HAP-1 (cell line): ENCODE results near the gene ABHD12.

ENCODE experiments used
- DNase-seq, 2 experiments: peaks; one replicate each; pipeline ENCODE4 v3.0.0-alpha.2; 2016 to 2020; ENCODE audit warnings: low spot score in 2 of 2
- H3K27me3 ChIP-seq: fragments of 250-450 bp; sonication (Bioruptor Pico); 2 replicates; pipeline ENCODE4 v1.5.1; 2020; ENCODE audit warnings: low read depth, mild to moderate bottlenecking, moderate library complexity
- H3K36me3 ChIP-seq: fragments of 250-450 bp; sonication (Bioruptor Pico); replicated peaks from 2 replicates; pipeline ENCODE4 v1.5.1; 2020; ENCODE audit warnings: mild to moderate bottlenecking
- H3K4me1 ChIP-seq: fragments of 250-450 bp; sonication (Bioruptor Pico); 2 replicates; pipeline ENCODE4 v1.5.1; 2020; ENCODE audit warnings: mild to moderate bottlenecking
- H3K4me3 ChIP-seq: fragments of 250-450 bp; sonication (Bioruptor Pico); 2 replicates; pipeline ENCODE4 v1.5.1; 2020; ENCODE audit warnings: mild to moderate bottlenecking, moderate library complexity
- H3K9me3 ChIP-seq: fragments of 250-450 bp; sonication (Bioruptor Pico); 2 replicates; pipeline ENCODE4 v1.5.1; 2020; ENCODE audit warnings: mild to moderate bottlenecking, moderate library complexity
- in situ Hi-C: fragments of 300-500 bp; cut with MboI; formaldehyde crosslinking; loops from 3 replicates; pipeline ENCODE4 v1.14.3; 2020; ENCODE audit warnings: low sequenced_read_pairs, inconsistent platforms, mixed read lengths

The ABHD12 gene

DNA sequence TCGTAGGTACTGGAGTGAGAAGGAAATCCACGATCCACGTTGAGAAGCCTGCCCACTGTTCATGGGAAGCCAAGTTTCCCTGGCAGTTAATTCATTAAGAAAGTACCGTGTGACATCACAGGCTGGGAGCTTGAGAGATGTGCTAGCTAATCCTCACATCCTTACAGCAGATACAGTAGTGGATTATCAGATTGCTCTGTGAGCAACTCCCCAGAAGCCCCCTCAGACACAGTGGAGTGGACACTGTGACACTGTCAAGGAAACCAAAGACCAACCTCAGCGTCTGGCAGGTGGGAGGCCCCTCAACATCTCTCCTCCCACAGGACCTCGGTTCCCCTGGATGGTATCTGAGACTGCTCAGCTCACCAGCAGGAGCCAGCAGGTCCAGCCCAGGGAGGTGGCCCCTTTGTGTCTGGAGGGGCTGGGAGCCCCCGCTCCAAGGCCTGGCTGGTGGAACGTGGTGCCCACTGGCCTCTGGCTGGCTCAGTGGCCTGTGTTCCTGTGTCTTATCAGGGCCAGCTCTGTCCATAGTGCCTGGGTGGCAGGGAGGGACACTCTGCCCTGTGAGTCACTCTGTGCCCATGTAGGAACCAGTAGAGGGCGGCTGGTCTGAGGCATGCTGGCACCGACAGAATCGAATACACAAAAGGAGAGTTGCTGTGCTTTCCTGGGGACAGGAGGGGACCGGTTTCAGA lies 135.5 kb downstream of the ABHD12 start:
- Histone ChIP-seq H3K4me1 (peaks cover 18% of the 10 kb centered on the region), H3K4me3 (no peak overlapping the region), H3K27me3 (no peaks in the 10 kb centered on the region), H3K36me3 (peaks cover 7% of the 10 kb centered on the region), H3K9me3 (no peaks in the 10 kb centered on the region)
- no peak for DNase-seq
- in situ Hi-C loops, result no loop called here

DNA sequence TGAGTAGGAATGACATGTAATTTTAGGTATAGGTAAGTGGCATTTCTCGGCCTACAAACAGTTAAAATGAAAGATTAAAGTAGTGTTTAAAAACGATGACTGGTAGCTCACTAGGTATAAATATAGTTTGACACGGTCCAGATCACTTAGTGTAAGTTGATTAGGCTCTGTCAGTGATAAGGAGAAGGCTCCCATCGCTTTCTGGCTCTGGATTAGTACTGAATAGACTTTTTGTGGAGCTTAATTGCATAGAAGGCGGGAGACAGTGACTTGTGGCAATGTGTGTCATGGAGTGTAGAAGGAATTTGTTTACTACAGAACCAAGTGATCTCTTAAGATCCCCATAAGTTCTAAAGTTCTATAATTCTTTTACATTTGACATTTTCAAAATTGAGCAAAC lies 136.1 kb downstream of the ABHD12 start:
- Histone ChIP-seq H3K36me3 (peaks cover 1% of the 10 kb centered on the region), H3K4me1 (peaks cover 22% of the 10 kb centered on the region), H3K9me3 (no peaks in the 10 kb centered on the region), H3K27me3 (no peaks in the 10 kb centered on the region), H3K4me3 (no peak overlapping the region)
- no peak for DNase-seq
- in situ Hi-C loops, result no loop called here

DNA sequence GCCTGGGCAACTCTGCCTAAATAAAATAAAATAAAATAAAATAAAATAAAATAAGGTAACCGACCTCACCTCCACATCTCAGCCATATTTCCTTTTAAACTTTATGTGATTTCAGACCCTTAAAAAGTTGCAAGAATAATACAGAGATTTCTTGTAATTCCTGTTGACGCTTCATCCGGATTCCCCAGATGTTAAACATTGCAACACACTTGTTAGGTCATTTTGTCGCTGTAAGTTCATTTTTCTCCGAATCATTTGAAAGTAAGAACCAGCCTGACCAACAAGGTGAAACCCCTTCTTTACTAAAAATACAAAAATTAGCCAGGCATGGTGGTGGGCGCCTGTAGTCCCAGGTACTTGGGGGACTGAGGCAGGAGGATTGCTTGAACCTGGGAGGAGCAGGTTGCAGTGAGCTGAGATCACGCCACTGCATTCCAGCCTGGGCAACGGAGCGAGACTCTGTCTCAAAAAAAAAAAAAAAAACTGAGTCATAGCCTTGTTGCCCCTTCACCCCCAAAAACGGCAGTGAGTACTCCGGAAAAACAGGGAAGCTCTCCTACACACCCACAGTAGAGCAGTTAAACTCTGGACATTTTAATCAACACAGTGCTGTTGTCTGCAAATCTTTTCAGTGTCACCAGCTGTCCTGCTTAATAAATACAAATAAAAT lies 136.9 kb downstream of the ABHD12 start:
- no peak overlapping the region for H3K4me3 ChIP-seq
- H3K36me3 ChIP-seq, result no peaks in the 10 kb centered on the region; the same call in 1 of the 2 replicates
- H3K9me3 ChIP-seq, result no peaks in the 10 kb centered on the region
- no peaks in the 10 kb centered on the region for H3K27me3 ChIP-seq
- peaks cover 28% of the 10 kb centered on the region for H3K4me1 ChIP-seq
- in situ Hi-C loops, result no loop called here
- DNase-seq, result no peak

- no peaks in the 10 kb centered on the region for H3K36me3 ChIP-seq
- H3K27me3 ChIP-seq, result no peaks in the 10 kb centered on the region
- in situ Hi-C loops, result no loop called here
- DNase-seq, result peak; percentile 81 to 86
- peaks cover 28% of the 10 kb centered on the region for H3K4me1 ChIP-seq
- no peak overlapping the region for H3K4me3 ChIP-seq
- H3K9me3 ChIP-seq, result no peaks in the 10 kb centered on the region
These were observed 137.8 kb downstream of the ABHD12 start for GRCh38 chr20:25252686-25253421.

- in situ Hi-C loops, result no loop called here
- Histone ChIP-seq H3K36me3 (no peaks in the 10 kb centered on the region), H3K4me1 (peaks cover 32% of the 10 kb centered on the region), H3K27me3 (no peaks in the 10 kb centered on the region), H3K4me3 (no peak overlapping the region), H3K9me3 (no peaks in the 10 kb centered on the region)
- DNase-seq, result no peak
These were observed 138.4 kb downstream of the ABHD12 start for GRCh38 chr20:25252230-25252651.

GRCh38 chr20:25251558-25251957 lies 139.1 kb downstream of the ABHD12 start:
- Histone ChIP-seq H3K4me1 (peaks cover 39% of the 10 kb centered on the region), H3K9me3 (no peaks in the 10 kb centered on the region), H3K27me3 (no peaks in the 10 kb centered on the region), H3K36me3 (no peaks in the 10 kb centered on the region), H3K4me3 (no peak overlapping the region)
- no peak for DNase-seq
- in situ Hi-C loops, result no loop called here

DNA sequence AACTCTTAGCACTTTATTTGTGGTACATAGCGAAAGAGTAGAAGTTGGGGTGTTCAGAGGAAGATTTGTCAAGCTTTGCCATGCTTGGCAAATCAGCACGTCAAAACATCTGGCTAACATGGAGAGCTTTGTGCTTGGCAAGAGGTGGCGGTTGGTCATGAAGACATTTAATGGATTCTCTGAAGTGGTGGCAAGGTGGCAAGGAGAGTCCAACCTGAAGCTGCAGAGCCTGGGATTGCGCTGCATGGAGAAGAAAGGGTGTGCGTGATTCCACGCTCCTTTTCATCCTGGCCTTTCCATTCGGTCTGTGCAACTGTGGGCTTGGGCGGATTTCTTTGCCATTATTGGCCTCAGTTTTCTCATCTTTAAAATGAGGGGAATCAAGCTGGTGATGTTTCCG lies 139.6 kb downstream of the ABHD12 start:
- no peaks in the 10 kb centered on the region for H3K36me3 ChIP-seq
- in situ Hi-C loops, result no loop called here
- no peak overlapping the region for H3K4me3 ChIP-seq
- H3K9me3 ChIP-seq, result no peaks in the 10 kb centered on the region
- H3K4me1 ChIP-seq, result peaks cover 39% of the 10 kb centered on the region
- no peaks in the 10 kb centered on the region for H3K27me3 ChIP-seq
- DNase-seq, result no peak

DNA sequence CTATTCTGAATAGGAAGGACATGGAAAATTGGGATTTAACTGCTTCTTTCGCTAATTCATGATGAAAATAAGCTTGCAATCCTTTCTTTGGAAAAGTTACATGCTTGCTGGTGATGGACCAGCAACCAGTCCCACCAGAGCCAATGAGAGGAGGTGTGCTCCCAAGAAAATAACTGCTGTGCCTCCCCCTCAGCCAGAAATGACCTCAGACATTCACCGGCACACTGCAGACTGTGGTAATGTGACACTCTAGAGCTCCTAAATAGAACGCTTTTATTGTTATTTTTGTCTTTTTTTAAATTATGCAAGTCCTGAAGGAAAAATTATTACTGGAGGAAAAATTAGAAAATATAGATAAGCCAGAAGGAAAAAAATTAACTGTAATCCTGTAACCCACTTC lies 140.1 kb downstream of the ABHD12 start:
- Histone ChIP-seq H3K9me3 (no peaks in the 10 kb centered on the region), H3K36me3 (no peaks in the 10 kb centered on the region), H3K27me3 (no peaks in the 10 kb centered on the region), H3K4me3 (no peak overlapping the region), H3K4me1 (peaks cover 39% of the 10 kb centered on the region)
- no peak for DNase-seq
- in situ Hi-C loops, result no loop called here
